Osteocyte (in vitro differentiated cells): ENCODE data around the gene NUBP1. TPM values are rescaled to one million over a fixed set of nuclear protein-coding genes. Genes with fewer than 3 reads are reported as not detected.

ENCODE experiments used
- DNase-seq: peaks from one replicate; pipeline ENCODE4 v3.0.0; 2021; ENCODE audit warnings: mixed read lengths; ENCODE audit not compliant: unreplicated experiment; ENCODE audit errors: extremely low spot score
- H3K27ac Mint-ChIP-seq: one replicate; pipeline ENCODE4 v1.8.0; 2021; ENCODE audit warnings: mild to moderate bottlenecking, mixed read lengths; ENCODE audit not compliant: unreplicated experiment
- H3K27me3 Mint-ChIP-seq: one replicate; pipeline ENCODE4 v1.8.0; 2021; ENCODE audit warnings: mixed read lengths; ENCODE audit not compliant: unreplicated experiment
- H3K36me3 Mint-ChIP-seq: one replicate; pipeline ENCODE4 v1.8.0; 2021; ENCODE audit warnings: mixed read lengths; ENCODE audit not compliant: unreplicated experiment
- H3K4me1 Mint-ChIP-seq: one replicate; pipeline ENCODE4 v1.8.0; 2021; ENCODE audit warnings: mixed read lengths; ENCODE audit not compliant: unreplicated experiment
- H3K4me3 Mint-ChIP-seq: one replicate; pipeline ENCODE4 v1.8.0; 2021; ENCODE audit warnings: mild to moderate bottlenecking, moderate library complexity, mixed read lengths; ENCODE audit not compliant: unreplicated experiment
- H3K9me3 Mint-ChIP-seq: one replicate; pipeline ENCODE4 v1.8.0; 2021; ENCODE audit warnings: mixed read lengths; ENCODE audit not compliant: unreplicated experiment
- CTCF ChIP-seq: fragments of 200-600 bp; sonication (generic); IDR thresholded peaks from 2 replicates; pipeline ENCODE4 v1.5.0; 2021; ENCODE audit warnings: antibody characterized with exemption, mild to moderate bottlenecking, moderate library complexity
- total RNA-seq: library from RNA; stranded (reverse); gene quantifications from 2 replicates; pipeline ENCODE4 v1.2.1, GENCODE V29; 2021

The NUBP1 gene
- total RNA-seq, 1 donor from 2014 or later = 20.0 TPM

GRCh38 chr16:10708969-10709368, 34.7 kb upstream of the NUBP1 start:
- Mint-ChIP-seq H3K9me3 (no peaks in the 10 kb centered on the region), H3K27ac (no peak overlapping the region), H3K36me3 (no peaks in the 10 kb centered on the region), H3K4me3 (no peak overlapping the region), H3K27me3 (no peaks in the 10 kb centered on the region), H3K4me1 (no peaks in the 10 kb centered on the region)
- DNase-seq = no peak
- TF ChIP-seq CTCF = no peak

- Mint-ChIP-seq H3K4me3 (no peak overlapping the region), H3K27me3 (no peaks in the 10 kb centered on the region), H3K9me3 (no peaks in the 10 kb centered on the region), H3K27ac (no peak overlapping the region), H3K4me1 (no peaks in the 10 kb centered on the region), H3K36me3 (no peaks in the 10 kb centered on the region)
- DNase-seq = no peak
- no peak for TF ChIP-seq CTCF
These were observed 15.4 kb upstream of the NUBP1 start for GRCh38 chr16:10728003-10728887.

- no peak for TF ChIP-seq CTCF
- no peak overlapping the region for H3K27ac Mint-ChIP-seq
- H3K36me3 Mint-ChIP-seq = no peaks in the 10 kb centered on the region
- no peaks in the 10 kb centered on the region for H3K4me1 Mint-ChIP-seq
- H3K4me3 Mint-ChIP-seq = no peak overlapping the region
- DNase-seq = no peak
- H3K9me3 Mint-ChIP-seq = no peaks in the 10 kb centered on the region
- H3K27me3 Mint-ChIP-seq = no peaks in the 10 kb centered on the region
These were observed 14.3 kb upstream of the NUBP1 start for GRCh38 chr16:10729104-10730048.

GRCh38 chr16:10731790-10732189, 11.9 kb upstream of the NUBP1 start:
- no peak for TF ChIP-seq CTCF
- Mint-ChIP-seq H3K27ac (no peak overlapping the region), H3K4me3 (no peak overlapping the region), H3K9me3 (no peaks in the 10 kb centered on the region), H3K36me3 (no peaks in the 10 kb centered on the region), H3K4me1 (no peaks in the 10 kb centered on the region), H3K27me3 (no peaks in the 10 kb centered on the region)
- DNase-seq = no peak
